CD4-positive, alpha-beta T cell treated with Interleukin-21 for 1 hour (primary cell): Measurements from ENCODE around the gene PHKB.
"Not testable (repeated sequence)": the region's sequence is repeated elsewhere in the genome, so short reads cannot be mapped to it uniquely, and the experiment has no call there.

ENCODE experiments used
- DNase-seq: peaks from one replicate; pipeline ENCODE4 v3.0.0-alpha.2; 2020

PHKB gene

DNA sequence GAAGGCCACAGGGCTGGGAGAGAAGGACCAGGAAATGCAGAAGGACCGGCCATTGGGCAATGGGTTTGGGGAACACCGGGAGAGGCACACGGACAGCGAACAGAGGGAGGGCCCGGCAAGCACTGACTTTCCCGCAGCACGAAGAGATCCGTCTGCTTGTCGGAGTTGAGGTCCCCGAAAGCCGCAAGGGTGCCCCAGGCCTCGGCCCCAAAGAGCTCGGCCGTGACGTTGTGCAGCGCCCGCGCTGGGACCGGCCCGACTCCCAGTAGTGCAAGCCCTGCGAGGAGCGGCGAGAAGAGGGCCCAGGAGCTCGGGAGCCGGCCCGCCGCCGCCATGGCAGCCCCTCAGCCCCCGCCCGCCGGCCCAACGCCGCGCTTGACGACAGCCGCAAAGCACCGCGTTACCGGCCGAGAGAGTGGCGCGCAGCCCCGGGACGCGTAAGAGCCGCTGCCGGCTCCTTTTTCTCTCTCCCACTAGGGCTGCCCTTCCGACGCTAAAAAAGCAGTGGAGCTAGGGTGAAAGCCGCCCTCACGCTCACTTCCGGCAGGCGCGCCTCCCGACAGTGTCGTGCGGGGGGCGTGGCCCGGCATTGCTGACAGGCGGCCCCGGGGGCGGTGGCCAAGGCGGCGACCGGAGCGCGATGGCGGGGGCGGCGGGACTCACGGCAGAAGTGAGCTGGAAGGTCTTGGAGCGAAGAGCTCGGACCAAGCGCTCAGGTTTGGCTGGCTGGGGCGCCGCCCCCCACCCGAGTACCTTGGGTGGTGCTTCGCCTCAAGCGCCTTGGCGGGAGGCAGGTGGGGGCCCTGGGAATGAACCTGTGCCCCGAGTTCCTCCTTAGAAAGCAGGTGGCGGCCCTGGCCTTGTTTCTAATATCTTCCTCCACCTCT, at the start of gene PHKB, which contains the start of gene ITFG1:
Gene PHKB (plus strand): TSS at position 621 of the 887 bp plus-strand sequence. CDS start 20 bp downstream, at position 641.
Gene ITFG1 (minus strand): TSS at position 353 of the 887 bp plus-strand sequence. CDS start 18 bp downstream, at position 335.
- peak; percentile 96 for DNase-seq

DNA sequence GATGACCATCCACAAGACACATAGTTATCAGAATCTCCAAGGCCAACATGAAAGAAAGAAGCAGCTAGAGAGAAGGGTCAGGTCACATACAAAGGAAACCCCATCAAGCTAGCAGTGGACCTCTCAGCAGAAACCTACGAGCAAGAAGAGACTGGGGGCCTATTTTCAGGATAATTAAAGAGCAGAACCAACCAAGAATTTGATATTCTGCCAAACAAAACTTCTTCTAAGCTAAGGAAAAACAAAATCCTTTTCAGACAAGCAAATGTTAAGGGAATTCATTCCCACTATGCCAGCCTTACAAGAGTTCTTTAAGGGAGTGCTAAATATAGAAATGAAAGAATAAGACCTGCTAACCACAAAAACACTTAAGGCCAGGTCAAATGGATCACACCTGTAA, 48.1 kb upstream of the PHKB start:
- DNase-seq, result no peak

DNA sequence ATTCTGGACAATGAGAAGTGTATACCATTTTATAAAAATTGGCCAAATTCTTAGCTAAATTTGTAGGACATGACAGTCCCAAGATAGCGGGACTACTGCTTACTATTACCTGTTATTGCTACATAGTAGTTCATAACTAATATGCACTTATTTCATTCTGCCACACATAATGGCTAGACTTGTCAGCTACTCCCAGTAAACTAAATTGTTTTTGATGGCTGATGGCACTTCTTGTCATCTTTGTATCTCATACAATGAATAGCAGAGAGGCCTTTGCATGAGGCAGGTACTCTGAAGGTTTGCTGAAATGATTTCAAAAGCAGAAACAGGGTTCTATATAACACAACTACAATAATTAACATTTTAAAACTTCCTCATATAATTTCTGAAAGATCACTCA, 44.3 kb upstream of the PHKB start:
- DNase-seq, result no peak

DNA sequence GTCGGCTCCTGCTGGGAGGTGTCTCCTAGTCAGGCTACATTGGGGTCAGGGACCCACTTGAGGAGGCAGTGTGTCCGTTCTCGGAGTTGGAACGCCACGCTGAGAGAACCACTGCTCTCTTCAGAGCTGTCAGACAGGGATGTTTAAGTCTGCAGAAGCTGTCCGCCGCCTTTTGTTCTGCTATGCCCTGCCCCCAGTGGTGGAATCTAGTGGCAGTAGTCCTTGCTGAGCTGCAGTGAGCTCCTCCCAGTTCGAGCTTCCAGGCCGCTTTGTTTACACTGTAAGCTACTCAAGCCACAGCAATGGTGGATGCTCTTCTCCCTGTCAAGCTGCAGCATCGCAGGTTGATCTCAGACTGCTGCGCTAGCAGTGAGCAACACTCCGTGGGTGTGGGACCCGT, 36.3 kb upstream of the PHKB start:
- no peak for DNase-seq

DNA sequence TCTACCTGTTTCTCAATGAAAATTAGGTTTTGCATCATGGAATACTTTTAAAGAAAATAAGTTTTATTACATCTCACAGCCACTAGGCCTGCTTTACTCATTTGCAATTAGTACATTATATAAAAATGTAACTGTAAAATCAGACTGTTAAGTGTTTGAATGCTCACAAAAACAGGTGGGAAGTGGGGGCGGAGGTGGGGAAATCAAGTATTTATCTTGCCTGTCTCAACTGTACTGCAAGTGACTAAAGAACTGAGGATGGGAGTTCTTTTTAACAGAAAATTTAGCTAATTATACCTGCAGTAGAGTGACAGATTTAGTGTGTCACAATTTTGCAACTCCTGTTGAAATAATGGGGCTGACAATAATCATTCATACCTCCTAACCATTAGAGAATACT, 34.3 kb upstream of the PHKB start:
- DNase-seq, result no peak

DNA sequence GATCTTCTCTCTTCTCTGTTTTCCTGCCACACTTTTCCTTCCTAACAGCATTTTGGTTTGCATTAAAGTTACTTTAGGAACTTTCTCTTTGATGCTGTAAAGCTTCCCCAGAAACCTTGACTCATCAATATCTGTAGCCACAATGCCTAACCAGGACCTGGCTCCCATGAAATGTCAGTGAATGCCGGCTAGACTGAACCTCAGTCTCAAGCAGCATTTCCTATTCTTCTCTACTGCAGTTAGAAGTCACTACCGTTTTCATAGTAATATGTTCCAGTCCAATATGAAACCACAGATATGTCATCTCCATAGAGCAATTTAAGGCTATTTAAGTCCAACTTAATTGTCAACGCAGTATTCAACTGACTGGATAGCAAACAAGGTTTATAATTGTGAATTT, 29.2 kb upstream of the PHKB start:
- no peak for DNase-seq

DNA sequence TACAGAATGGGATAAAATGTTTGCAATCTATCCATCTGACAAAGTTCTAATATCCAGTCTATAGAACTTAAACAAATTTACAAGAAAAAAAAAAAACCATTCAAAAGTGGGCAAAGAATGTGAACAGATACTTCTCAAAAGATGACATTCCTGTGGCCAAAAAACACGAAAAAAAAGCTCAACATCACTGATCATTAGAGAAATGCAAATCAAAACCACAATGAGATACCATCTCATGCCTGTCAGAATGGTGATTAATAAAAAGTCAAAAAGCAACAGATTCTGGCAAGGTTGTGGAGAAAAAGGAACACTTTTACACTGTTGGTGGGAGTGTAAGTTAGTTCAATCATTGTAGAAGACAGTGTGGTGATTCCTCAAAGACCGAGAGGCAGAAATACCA, 26.9 kb upstream of the PHKB start:
- not testable (repeated sequence) for DNase-seq

DNA sequence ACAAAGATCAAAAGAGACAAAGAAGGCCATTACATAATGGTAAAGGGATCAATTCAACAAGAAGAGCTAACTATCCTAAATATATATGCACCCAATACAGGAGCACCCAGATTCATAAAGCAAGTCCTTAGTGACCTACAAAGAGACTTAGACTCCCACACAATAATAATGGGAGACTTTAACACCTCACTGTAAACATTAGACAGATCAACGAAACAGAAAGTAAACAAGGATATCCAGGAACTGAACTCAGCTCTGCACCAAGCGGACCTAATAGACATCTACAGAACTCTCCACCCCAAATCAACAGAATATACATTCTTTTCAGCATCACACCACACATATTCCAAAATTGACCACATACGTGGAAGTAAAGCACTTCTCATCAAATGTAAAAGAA, 21.1 kb upstream of the PHKB start:
- DNase-seq, result not testable (repeated sequence)

DNA sequence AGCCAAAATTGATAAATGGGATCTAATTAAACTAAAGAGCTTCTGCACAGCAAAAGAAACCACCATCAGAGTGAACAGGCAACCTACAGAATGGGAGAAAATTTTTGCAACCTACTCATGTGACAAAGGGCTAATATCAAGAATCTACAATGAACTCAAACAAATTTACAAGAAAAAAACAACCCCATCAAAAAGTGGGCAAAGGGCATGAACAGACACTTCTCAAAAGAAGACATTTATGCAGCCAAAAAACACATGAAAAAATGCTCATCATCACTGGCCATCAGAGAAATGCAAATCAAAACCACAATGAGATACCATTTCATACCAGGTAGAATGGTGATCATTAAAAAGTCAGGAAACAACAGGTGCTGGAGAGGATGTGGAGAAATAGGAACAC, 18.2 kb upstream of the PHKB start:
- DNase-seq, result not testable (repeated sequence)

DNA sequence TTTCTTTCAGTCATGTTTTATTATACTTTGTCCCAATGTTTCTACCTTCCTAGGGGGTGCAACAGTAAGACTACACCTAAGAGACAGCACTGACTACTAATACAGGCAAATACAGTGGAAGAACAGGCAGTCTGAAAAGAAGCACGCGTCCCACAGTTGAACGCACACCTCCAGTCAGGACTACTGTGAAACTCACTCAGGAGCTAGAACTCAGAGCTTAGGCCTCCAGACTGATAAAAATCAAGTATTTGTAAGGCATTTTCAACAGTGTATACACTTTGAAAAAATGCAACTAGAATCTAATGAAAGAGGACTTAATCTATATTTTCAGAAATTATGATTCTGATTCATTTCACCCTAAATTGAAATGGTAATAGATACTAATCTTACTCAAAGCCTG, 14.7 kb upstream of the PHKB start:
- DNase-seq, result no peak

DNA sequence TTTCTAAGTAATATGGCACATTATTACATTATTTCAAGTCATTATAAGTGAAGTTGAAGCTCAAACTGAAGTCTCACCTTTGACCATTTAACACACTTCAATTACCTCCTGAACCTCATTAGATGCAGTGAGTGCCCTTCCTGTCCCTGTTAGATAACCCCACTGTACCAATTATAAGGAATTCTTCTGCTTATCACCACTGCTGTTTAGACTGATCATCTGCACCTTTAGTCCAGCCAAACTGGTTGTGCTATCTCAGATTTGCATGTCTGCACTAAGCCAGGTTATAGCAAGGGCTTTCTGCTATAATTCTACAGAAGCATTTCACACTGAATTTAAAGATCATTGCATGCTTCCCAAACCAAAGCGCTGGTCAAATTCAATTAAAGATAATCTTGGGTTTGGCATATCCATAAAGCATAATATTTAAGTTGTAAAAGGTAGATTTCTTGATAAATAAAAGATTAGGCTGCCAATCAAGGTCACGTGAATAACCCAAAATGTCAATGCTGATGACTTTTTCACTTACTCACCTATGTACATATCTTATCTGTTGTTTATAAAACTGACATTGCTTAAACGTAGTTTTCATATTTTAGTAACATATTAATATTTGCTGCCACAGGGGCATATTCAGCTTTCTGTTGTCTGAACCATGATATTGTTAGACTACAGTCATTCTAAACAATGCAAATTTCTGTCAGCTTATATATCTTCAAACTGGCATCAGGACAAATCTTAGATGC, 12.1 kb upstream of the PHKB start:
- DNase-seq, result no peak

DNA sequence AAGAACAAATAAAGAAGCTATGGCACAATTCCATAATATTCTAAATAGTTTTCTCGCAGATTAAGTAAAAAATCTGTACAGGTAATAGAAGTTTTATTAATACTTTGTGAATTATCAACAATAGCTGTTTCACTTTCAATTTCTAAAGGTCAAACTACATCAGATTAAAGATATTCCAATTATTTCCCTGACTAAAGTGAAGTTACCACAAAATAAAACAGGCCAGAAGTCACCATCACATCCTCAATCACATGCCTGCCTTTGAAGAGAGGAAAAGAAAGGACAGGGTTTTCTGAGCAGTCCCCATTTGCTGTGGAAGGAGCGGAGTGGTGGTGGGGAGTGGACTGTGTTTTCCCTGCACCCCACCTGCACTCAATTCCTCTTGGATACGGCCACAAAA, 11.3 kb upstream of the PHKB start:
- DNase-seq, result no peak

DNA sequence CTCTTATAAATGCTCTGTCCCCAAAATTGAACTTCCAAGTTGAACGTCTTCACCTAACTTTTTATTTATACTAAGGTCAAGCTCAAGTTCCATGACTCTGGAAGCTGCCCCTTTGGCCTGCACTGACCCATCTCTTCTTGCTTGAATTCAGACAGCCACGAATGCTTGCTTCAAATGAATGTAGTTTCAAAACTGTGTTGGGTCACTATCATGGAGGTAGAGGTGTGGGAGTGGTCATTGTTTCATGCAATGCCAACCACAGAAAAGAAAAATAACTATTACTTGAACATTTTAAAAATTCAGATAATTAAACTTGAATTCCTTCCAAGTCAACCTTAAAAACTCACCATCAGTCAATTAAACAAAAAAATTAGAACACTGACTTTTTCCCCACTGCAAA, 2.8 kb upstream of the PHKB start:
- no peak for DNase-seq

DNA sequence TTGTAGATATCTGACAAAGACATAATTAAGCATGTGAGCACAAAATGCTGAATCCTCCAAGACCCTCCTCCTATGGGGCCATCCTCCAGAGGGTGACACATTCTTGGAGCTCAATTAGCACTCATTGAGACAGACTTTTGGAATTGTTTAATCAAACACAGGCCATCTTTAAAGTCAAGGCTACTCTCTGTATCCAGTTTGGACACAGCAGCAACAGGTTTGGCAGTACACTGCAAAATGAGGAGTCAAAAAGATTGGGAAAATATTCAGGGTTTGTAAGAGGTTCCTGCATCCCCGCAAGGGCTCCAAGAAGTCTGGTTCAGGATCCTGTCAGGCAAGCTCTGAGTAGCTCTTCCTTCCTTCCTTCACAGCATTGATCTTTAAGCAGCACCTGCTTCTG, 1.5 kb upstream of the PHKB start:
- no peak for DNase-seq

DNA sequence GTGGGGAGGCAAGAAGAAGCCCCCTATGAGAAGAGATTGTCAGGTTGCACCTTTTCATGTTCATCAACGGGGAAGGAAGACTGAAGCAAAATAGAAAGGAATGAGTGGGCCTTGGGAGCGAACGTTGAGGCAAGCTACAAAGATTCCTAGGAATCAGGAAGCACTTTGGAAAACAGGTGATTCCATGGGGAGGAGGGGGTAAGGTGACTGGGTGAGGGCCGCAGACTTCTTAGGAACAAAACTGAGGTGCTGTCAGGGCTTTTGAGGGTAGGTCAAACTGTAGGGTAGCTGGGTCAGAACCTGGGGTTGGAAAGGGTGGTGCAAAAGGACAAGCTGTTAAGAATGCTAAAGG, 796 bp upstream of the PHKB start:
- DNase-seq, result no peak

DNA sequence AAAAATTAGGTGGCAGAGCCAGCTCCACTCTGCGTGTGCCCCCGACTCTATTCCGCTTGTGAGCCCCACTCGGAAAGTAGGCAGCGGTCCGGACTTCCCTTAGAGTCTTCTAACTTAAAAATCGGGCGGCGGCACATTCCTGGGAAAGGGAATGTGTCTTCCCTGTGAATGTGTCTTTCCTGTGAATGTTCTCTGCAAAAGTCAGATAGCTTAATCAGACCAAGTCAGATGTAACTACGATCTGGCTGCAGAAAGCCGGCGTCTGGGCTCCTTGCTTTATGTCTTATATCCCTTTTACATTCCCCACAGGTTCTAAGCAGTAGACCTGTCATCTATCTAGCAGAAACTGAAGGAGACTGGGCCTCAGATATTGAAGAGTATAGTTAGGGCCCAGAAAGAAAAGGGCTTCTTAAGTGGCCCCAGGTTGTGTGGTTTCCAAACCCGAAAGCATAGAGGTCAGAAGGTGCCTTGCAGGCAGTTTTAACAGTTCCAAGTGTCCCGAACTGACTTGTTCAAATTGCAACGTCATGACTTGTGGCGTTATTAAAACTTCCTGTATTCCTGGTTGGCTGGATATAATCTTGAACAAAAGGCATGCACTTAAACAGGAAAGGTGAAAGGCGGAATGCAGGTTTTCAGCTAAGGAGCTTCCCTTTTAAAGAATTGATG, 601 bp downstream of the PHKB start:
- DNase-seq, result peak; percentile 25

DNA sequence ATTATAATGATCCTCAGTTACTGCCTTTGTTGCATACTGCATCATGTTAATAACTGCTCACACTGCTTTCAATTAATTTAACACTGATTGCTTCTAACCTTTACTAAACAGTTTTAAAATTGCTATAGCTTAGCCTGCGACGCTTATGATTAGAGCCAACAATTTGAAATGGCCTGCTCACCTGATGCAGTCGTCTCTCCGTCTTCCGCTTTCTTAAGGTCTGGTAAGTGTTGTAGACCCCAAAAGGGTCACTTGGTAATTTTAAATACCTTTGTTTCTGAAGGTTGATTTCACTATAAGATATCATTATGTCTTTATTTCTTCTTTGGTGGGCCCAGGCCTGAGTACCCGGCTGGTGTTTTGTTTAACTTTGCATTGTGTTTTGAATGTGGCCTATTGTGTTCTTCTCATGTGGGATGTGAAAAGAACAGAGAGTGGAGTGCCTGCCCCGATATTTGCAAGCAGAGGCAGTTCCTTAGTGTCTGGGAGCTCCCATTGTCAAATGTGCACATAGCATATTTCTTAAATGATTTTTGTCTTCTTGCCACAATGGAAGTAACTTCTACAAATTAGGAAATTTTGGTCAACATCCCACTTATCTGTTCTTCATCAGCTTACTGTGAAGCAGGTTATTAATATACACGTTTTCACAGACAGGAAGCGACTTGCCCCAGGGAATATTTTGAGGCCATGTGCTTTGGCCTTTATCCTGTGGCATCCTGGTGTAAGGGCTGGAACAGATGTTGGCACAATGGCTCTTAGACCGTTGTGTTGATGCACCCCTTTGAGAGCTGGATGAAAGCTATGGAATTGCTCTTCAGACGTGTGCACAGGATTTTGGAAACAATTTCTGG, 2.9 kb downstream of the PHKB start:
- no peak for DNase-seq

DNA sequence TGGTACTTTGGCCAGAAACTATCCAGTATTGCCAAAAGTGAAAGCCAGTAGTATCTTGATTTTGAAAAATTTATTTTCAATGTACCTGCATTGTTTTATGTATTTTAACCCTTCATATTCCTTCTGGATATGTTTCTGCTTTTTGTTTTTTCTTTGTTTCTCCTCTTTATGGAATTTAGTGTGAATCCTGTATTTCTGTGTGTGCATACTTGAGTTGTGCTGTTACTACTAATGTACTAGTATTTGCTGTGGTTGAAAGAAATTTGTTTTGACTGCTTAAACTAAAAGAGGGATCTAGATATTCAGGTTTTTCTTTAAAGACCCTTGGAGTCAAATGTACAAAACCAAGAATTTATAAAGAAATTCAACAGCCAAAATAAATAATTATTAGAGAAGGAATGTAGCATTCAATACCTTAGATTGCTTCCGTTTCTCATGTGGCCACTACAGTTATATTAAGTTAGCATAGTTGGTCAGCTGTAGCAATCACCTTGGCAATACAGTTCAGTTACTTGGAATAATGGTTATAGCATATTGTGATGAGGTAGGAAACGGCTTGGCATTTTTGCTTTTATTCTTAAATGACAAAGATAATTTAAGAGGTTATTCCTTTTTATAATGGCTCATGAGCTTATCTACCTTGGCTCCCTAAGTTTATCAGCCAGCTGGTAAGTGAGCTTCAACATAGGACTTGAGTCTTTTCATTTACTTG, 4.9 kb downstream of the PHKB start:
- DNase-seq, result no peak

DNA sequence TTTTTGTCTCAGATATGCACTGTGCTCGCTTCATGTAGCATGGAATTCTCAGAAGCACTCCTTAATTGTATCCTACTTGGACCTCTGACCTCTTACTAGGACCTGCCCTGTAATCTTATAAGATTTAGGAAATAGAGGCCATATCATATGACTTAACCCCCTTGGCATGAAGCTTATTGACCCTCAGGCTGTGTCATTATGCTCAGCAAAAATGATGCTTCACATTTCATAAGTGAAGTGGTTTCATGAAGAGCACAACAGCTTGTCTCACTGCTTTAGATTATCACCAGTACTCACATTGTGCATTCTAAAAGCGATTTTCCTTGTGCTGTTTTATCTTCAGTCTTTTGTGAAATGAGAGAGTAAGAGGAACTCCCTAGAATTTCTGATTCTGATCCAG, 6.4 kb downstream of the PHKB start:
- no peak for DNase-seq

DNA sequence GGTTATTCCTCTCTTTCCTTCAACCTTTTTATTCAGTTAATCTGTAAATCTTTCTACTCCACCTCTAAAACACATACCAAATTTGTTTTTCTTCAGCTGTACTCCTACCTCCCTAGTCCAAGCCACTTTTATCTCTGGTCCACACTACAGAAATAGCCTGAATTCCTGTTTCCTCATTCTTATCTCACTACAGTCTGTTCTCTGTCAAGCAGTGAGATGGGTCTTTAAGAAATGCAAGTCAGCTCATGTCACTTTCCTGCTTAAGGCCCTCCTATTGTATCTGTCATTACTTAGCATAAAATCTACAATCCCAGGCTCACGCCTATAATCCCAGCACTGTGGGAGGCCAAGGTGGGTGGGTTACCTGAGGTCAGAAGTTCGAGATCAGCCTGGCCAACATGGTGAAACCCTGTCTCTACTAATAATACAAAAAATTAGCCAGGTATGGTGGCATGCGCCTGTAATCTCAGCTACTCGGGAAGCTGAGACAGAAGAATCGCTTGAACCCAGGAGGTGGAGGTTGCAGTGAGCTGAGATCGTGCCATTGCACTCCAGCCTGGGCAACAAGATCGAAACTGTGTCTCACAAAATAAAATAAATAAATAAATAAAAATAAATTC, 7.0 kb downstream of the PHKB start:
- not testable (repeated sequence) for DNase-seq

DNA sequence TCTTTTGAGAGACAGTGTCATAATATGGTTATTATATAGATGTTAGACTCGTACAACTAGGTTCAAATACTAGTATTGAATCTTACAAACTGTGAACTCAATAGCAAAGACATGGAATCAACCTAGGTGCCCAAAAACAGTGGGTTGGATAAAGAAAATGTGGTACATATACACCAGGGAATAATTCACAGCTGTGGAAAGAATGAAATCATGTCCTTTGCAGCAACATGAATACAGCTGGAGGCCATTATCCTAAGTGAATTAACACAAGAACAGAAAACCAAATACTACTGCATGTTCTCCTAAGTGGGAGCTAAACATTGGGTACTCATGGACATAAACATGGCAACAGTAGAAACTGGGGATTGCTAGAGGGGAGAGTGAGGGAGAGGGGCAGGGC, 8.1 kb downstream of the PHKB start:
- no peak for DNase-seq

DNA sequence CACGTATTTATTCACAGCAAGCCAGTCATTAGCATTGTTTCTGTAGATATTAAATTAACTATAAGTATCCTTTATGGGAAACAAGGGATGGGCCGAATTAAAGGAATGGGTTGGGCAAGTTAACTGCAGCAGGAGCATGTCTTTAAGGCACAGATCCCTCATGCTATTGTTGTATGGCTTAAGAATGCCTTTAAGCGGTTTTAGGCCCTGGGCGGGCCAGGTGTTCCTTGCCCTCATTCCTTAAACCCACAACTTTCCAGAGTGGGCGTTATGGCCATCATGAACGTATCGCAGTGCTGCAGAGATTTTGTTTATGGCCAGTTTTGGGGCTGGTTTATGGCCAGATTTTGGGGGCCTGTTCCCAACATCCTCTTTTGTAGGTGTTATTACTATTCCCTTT, 9.1 kb downstream of the PHKB start:
- no peak for DNase-seq
